ENCODE data around the gene CALD1. TPM values are rescaled to one million over a fixed set of nuclear protein-coding genes. Genes with fewer than 3 reads are reported as not detected.

CALD1 gene
- total RNA-seq, 2 experiments from 2014 or later, result 0.33 TPM; not detected in 1

DNA sequence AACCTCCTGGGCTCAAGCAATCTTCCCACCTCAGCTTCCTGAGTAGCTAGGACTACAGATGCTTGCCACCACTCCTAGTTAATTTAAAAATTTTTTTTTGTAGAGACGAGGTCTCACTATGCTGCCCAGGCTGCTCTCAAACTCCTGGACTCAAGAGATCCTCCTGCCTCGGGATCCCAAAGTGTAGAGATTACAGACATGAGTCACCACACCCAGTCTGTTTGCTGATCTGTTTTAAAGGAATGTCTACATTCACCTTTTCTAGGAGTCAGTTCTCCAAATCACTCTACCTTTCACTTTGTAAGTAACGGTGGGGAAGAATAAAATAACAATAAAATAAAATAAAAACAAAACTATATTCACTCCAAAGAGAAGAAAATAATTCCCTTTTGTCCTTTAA, 120.3 kb downstream of the CALD1 start:
- no peaks in the 10 kb centered on the region for H3K36me3 ChIP-seq (ENCODE audit: insufficient read depth, low read length)
- ChIA-PET POLR2A (no interaction called here), CTCF (no interaction called here)
- intact Hi-C loops (cut with DNase I, micrococcal nuclease), result no loop called here
- H3K4me3 Mint-ChIP-seq, result no peak overlapping the region
- no peak for ATAC-seq (ENCODE audit: poor library complexity)
- TF ChIP-seq, protein P1, sequence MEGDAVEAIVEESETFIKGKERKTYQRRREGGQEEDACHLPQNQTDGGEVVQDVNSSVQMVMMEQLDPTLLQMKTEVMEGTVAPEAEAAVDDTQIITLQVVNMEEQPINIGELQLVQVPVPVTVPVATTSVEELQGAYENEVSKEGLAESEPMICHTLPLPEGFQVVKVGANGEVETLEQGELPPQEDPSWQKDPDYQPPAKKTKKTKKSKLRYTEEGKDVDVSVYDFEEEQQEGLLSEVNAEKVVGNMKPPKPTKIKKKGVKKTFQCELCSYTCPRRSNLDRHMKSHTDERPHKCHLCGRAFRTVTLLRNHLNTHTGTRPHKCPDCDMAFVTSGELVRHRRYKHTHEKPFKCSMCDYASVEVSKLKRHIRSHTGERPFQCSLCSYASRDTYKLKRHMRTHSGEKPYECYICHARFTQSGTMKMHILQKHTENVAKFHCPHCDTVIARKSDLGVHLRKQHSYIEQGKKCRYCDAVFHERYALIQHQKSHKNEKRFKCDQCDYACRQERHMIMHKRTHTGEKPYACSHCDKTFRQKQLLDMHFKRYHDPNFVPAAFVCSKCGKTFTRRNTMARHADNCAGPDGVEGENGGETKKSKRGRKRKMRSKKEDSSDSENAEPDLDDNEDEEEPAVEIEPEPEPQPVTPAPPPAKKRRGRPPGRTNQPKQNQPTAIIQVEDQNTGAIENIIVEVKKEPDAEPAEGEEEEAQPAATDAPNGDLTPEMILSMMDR (IDR thresholded peaks at IDR 0.05), result no peak
- H3K4me3 ChIP-seq (ENCODE audit: low read length), result no peak overlapping the region
- H3K4me1 ChIP-seq (ENCODE audit: insufficient read depth, low read length), result no peaks in the 10 kb centered on the region
- no peaks in the 10 kb centered on the region for H3K27me3 ChIP-seq (ENCODE audit: control insufficient read depth in 1 of 2, insufficient read depth in 2 of 2, low read length in 2 of 2)
- peaks cover 9 to 14% of the 10 kb centered on the region in 2 experiments for H3K9me3 ChIP-seq (ENCODE audit: control insufficient read depth in 1 of 2, insufficient read depth in 1 of 2, low read length in 2 of 2)
- no peak overlapping the region for H3K27ac Mint-ChIP-seq
- no peak for DNase-seq
- no peaks in the 10 kb centered on the region for H3K27me3 Mint-ChIP-seq
- H3K4me1 Mint-ChIP-seq (ENCODE audit: low read depth), result no peaks in the 10 kb centered on the region
- no peak overlapping the region for H3K27ac ChIP-seq (ENCODE audit: low read depth in 1 of 2, low read length in 2 of 2)
- H3K36me3 Mint-ChIP-seq (ENCODE audit: low read depth), result peaks cover 3% of the 10 kb centered on the region
- H3K9me3 Mint-ChIP-seq, result peaks cover 15% of the 10 kb centered on the region

DNA sequence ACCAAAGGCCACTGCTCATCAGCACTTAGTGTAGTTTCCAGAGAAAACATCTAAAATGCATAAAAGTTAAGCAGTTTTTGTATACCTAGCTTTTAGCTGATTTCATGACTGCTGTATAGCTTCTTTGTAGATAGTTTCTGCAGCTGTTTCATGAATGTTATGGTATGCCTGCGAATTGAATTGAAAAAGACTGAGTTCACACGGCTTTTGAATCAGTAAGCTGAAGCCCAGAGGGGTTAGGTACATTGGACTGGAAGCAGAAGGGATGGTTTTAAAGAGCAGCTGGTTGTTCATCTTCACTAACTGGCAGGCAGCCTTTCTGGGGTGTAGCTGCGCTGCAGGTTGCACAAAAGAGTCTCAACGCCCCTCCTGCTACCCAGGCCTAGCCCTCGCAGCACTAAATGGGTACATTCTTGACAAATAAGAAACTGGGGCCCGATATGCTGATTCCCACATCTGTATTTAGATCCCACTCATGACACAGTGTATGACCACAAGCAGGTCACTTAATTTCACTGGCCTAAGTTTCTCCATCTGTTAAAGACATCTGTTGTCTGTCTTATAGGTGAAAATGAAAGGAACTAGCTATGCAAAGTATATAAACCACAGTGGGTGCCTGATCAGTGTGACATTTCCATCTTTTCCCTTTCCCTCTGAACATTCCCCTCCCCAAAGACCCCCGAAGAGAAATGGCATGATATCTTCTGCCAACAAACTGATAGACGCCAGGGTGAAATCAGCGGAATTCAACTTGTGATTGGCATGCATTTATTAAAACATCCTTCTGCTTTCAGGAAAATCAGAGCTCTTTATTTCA, 120.9 kb downstream of the CALD1 start:
- H3K36me3 Mint-ChIP-seq (ENCODE audit: low read depth), result no peaks in the 10 kb centered on the region
- intact Hi-C loops (cut with DNase I, micrococcal nuclease), result no loop called here
- no peak overlapping the region for H3K4me3 Mint-ChIP-seq
- H3K36me3 ChIP-seq (ENCODE audit: insufficient read depth, low read length), result no peaks in the 10 kb centered on the region
- no peaks in the 10 kb centered on the region for H3K27me3 Mint-ChIP-seq
- H3K4me1 ChIP-seq (ENCODE audit: insufficient read depth, low read length), result no peaks in the 10 kb centered on the region
- no peaks in the 10 kb centered on the region for H3K4me1 Mint-ChIP-seq (ENCODE audit: low read depth)
- ChIA-PET CTCF (no interaction called here), POLR2A (no interaction called here)
- ATAC-seq (ENCODE audit: poor library complexity) (no peak), DNase-seq (no peak)
- H3K27me3 ChIP-seq (ENCODE audit: control insufficient read depth in 1 of 2, insufficient read depth in 2 of 2, low read length in 2 of 2), result no peaks in the 10 kb centered on the region
- peaks cover 9 to 13% of the 10 kb centered on the region in 2 experiments for H3K9me3 ChIP-seq (ENCODE audit: control insufficient read depth in 1 of 2, insufficient read depth in 1 of 2, low read length in 2 of 2)
- H3K4me3 ChIP-seq (ENCODE audit: low read length), result no peak overlapping the region
- H3K27ac Mint-ChIP-seq, result no peak overlapping the region
- no peak overlapping the region for H3K27ac ChIP-seq (ENCODE audit: low read depth in 1 of 2, low read length in 2 of 2)
- H3K9me3 Mint-ChIP-seq, result peaks cover 12% of the 10 kb centered on the region
- TF ChIP-seq, protein P1 (IDR thresholded peaks at IDR 0.05), result no peak

DNA sequence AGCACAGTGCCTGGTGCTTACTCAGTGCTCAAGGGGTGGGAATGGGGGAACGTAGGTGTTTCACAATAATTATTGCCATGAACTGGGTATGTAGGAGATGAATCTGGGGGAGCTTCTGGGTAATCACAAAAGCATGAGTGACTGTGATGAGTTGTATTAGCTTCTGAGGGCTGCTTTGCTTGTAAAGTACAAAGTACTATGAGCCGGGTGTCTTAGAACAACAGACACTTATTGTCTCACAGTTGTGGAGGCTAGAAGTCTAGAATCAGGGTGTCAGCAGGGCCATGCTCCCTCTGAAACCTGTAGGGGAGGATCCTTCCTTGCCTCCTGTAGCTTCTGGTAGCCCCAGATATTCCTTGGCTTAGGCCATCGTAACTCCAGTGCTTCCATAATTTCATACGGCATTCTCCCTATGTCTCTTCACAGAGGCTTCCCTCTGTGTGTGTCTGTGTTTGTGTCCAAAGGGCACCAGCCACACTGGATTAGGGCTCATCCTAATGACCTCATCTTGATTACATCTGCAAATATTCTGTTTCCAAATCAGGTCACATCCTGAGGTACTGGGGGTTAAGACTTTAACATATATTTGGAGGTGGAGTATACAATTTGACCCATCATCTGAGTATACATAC, 122.1 kb downstream of the CALD1 start:
- Mint-ChIP-seq H3K4me1 (ENCODE audit: low read depth) (no peaks in the 10 kb centered on the region), H3K4me3 (no peak overlapping the region), H3K9me3 (peaks cover 1% of the 10 kb centered on the region), H3K36me3 (ENCODE audit: low read depth) (no peaks in the 10 kb centered on the region), H3K27ac (no peak overlapping the region), H3K27me3 (no peaks in the 10 kb centered on the region)
- Histone ChIP-seq H3K27me3 (ENCODE audit: control insufficient read depth in 1 of 2, insufficient read depth in 2 of 2, low read length in 2 of 2) (no peaks in the 10 kb centered on the region), H3K4me1 (ENCODE audit: insufficient read depth, low read length) (no peaks in the 10 kb centered on the region), H3K27ac (ENCODE audit: low read depth in 1 of 2, low read length in 2 of 2) (no peak overlapping the region), H3K9me3 (ENCODE audit: control insufficient read depth in 1 of 2, insufficient read depth in 1 of 2, low read length in 2 of 2) (peaks cover 3 to 6% of the 10 kb centered on the region in 2 experiments), H3K36me3 (ENCODE audit: insufficient read depth, low read length) (no peaks in the 10 kb centered on the region), H3K4me3 (ENCODE audit: low read length) (no peak overlapping the region)
- DNase-seq, result no peak
- POLR2A ChIA-PET, result no interaction called here
- intact Hi-C loops (cut with DNase I, micrococcal nuclease), result no loop called here
- TF ChIP-seq, protein P1 (IDR thresholded peaks at IDR 0.05), result no peak
- no peak for ATAC-seq (ENCODE audit: poor library complexity)
- CTCF ChIA-PET, result no interaction called here
